HG02973 (cell line): ENCODE results near the gene SESN1.

ENCODE experiments used
- ATAC-seq: cut with Tn5 transposase; IDR thresholded peaks from one replicate; pipeline ENCODE4 v1.9.1; 2021; ENCODE audit warnings: moderate library complexity; ENCODE audit not compliant: unreplicated experiment

SESN1 gene

DNA sequence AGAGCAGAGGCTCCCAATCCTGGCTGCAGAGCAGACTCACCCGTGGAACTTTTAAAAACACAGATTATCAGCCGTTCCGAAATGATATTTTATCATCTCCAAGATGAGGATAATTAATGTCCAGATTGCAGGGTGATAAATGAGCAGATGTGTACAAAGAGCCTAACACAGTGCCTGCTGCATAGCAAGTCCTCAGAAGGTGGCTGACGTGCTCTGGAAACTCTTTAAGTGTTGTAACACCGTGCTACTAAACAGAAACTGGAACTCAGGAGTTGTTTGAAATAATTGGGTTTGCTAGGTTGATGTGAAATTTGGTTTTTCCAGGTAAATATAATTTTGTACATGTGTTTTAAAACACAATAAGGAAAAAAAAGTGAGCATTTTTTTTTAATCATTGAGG is 128.4 kb downstream of the SESN1 start:
- ATAC-seq: no peak

GRCh38 chr6:108961985-108962384 is 132.7 kb downstream of the SESN1 start:
- no peak for ATAC-seq

GRCh38 chr6:108961077-108961476 is 133.6 kb downstream of the SESN1 start:
- no peak for ATAC-seq

DNA sequence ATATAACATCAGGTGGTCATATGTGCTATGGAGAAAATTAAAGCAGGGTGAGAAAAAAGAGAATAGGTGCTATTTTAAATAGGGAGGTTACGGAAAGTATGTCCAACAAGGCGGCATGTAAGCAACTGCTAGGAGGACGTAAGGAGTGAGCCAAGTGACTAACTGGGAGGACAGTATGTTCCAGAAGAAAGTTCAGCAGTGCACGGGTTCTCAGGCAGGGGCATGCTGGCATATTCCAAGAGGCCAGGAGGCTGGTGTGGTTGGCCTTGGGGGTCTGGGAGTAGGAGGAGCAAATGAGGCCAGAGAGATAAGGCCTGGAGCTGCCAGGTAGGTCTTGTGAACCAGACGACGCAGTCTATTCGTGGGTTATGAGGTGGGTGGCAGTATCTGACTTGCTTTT is 134.0 kb downstream of the SESN1 start:
- no peak for ATAC-seq

DNA sequence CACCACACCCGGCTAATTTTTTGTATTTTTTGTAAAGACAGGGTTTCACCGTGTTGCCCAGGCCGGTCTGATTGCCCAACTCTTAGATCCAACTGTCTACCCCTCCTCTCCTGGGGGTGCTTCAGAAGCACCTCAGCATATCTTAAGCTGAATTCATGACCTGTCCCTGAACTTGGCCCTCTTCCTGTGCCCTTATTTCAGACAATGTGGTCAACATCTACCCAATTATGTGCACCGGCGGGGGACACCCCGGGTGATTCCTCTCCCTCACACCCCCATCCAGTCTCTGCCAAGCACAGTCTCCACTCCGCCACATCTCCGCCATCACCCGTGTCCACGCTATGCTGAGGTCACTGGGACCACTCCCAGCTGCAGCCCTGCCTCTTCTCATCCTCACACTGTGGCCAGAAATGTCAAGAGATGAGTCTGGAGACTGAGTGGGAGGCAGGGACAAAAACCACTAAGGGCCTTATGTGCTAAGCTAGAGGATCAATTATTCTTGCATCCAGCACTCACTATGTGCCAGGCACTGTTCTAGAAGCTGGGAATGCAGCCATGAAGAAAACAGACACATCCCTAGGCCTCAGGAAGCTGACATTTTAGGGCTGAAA is 134.6 kb downstream of the SESN1 start:
- no peak for ATAC-seq

- no peak for ATAC-seq
Observed at GRCh38 chr6:108958900-108959770, 135.5 kb downstream of the SESN1 start.

DNA sequence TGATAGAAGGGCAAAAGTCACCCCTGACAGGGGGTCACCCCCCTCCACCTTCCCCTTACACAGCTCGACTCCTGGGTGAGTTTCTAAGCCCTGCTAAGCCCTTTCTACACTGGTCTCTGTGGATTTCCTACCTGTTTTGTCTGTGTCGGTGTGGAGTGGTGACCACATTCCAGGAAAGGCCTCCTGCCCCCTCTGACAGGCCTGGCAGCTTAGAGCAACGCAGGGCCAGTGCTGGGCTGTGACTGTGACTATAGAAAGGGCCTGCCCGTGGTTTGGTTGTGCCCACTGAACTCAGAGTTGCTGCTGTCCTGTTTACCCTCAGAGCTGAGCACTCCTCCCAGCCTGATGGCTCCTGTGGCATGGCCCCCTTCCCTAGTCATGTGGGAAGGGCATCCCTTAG is 137.4 kb downstream of the SESN1 start:
- no peak for ATAC-seq

GRCh38 chr6:108955329-108955949 is 139.2 kb downstream of the SESN1 start:
- no peak for ATAC-seq

DNA sequence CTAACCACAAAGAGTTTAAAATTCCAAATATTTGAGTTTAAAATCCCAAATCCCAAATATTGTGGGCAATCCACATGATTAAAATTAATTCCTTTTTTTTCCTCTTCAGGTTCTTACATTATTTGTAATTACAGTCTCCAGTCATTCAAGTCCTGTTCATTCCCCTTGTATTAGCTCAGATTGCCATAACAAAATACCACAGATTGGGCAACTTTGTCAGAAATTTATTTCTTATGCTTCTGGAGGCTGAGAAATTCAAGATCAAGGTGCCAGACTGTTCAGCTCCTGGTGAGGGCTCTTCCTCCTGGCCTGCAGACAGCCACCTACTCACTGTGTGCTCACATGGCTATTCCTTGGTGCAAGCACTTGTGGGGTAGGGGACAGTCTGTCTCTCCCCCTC is 141.0 kb downstream of the SESN1 start:
- no peak for ATAC-seq

GRCh38 chr6:108952776-108953486 is 141.7 kb downstream of the SESN1 start:
- no peak for ATAC-seq

GRCh38 chr6:108951351-108951953 is 143.2 kb downstream of the SESN1 start:
- ATAC-seq: no peak

- ATAC-seq: no peak
Observed at GRCh38 chr6:108948181-108948661, 146.4 kb downstream of the SESN1 start.

DNA sequence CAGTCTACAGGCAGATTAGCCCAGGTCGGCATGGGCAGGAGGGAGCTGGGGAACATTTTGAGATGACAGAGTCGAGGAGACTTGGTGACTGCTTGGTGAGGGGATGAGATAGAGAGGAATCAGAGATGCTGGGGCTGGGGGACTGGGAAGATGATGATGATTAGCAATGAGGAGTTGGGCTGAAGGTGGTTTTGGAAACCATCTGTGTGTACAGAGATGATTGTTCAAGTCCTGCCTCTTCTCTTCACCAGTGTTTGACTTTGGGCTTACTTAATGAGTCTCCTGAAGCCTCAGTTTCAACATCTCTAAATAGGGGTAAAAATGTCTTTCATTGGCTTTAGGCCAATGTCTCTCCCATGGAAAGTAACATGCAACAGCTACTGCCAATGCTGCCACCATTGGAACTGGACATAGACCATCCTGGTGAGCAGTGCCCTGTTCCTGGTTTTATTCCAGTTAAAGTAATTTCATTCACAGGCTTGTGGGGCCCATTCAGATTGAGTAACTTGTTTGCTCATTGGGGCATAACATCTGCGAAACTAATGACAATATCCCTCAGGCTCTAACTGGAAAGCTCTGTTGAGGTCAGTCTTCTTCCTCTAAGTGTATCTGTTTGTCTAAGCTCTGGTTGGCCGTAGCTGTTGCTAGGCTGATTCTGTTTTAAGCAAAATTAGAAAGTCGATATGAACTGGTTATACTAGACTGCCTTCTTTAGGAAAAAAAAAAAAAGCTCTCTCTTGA is 147.4 kb downstream of the SESN1 start:
- ATAC-seq: no peak

- no peak for ATAC-seq
Observed at GRCh38 chr6:108946695-108947094, 148.0 kb downstream of the SESN1 start.

- ATAC-seq: no peak
Observed at GRCh38 chr6:108945681-108946159, 148.9 kb downstream of the SESN1 start.

DNA sequence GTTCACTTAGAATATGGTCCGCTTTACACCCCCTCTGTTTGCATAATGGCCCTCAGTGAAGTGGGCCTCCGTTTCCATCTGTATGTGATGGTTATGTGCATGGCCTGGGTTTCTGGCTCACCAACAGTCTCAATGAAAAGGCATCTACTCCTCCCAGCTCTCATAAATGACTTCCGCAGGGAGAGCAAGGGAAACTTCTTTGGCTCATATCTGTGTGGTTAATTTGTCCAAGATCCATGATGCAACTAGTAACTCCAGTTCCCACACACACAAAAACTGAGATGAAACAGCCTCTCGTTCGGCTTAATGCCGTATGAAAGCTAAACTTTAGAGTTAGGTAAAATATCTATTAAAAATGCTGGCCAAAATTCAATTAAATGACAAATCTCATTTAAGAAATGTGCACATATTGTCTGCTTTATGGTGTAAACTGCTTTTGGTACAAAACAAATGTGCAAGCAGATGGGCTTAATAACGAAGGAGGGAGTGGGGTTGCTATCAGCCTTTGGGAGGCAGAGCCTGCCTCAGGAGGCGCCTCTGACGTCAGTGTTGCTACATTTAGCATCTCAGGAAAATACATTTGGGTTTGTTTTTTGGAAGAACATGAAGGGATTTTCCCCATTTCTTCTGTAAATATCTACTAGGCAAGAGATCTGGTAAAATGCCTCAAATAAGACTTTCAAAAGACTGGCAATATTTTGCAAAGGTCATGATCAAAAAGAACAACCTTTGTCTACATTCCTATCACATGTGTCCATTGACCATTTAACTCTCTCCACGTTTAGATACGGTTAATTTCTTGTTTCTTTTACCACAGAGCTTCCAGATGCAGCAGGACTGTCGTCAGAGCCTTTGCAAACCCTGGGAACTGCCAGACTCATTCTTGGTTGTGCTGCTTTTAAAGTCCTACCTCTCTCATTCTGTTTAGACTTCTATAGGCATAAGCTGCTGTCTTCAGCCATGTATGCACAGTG is 149.7 kb downstream of the SESN1 start:
- no peak for ATAC-seq

GRCh38 chr6:108944071-108944470 is 150.6 kb downstream of the SESN1 start:
- no peak for ATAC-seq

DNA sequence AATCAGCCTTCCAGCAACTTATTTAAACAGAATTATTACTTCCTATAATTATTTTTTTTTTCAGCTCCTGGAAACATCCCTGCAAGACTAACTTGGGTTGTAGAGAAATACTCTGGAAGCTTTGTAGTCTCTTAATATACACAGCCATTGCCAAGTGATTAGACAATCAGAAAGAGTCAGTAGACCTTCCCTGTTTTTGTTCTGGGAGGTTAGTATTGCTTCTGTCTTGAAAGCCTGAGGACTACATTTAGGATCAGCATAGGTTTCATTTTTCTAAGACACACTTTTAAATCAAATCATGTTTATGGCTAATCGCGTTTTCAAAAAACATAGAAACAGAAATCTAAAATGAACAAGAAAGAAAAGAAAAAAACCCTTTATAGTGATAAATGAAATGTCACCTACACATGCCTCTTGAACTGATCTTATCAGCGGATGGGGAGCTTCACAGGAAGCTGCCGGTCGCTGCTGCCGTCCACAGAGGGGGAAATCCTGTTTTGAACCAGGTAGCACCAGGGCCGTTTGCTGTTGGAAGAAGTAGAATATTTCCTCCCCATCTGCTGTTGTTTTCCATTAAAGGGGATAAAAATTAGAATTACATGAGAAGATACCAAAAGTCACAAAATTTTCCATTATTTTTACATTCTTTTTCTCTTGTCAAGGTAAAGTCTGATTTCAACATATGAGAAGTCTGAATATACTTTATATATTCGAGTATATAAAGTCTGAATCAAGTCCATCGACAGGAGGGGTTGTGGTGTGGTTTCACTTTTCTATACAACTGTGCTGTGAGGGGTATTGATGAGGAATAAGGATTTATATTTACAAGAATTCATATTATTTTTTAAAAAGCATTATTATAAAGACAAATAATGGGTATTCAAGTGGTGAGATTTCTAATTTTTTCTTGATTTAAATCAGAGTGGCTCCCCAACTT is 151.8 kb downstream of the SESN1 start:
- ATAC-seq: no peak
